RWPE2 (cell line): ENCODE measurements around the gene PCDHB6.
"Not testable (repeated sequence)": the region's sequence is repeated elsewhere in the genome, so short reads cannot be mapped to it uniquely, and the experiment has no call there.

Experiments used
- ATAC-seq: fragments of 200-7000 bp; cut with Tn5 transposase; 3 replicates; pipeline ENCODE4 v1.9.1; 2021; ENCODE audit warnings: low read depth
- DNase-seq: peaks from one replicate; pipeline ENCODE4 v3.0.0-alpha.2; 2020; ENCODE audit warnings: low spot score
- H3K27ac ChIP-seq: fragments of 450-650 bp; 2 replicates; pipeline ENCODE4 v1.5.1; 2017; ENCODE audit warnings: mild to moderate bottlenecking; ENCODE audit not compliant: poor library complexity, severe bottlenecking
- H3K27me3 ChIP-seq: fragments of 250-450 bp; sonication (Bioruptor Pico); 2 replicates; pipeline ENCODE4 v1.5.1; 2021; ENCODE audit warnings: mild to moderate bottlenecking, moderate library complexity; ENCODE audit not compliant: insufficient read depth, poor library complexity, severe bottlenecking
- H3K36me3 ChIP-seq: fragments of 250-450 bp; sonication (Bioruptor Pico); 2 replicates; pipeline ENCODE4 v1.5.1; 2020; ENCODE audit warnings: low read depth, mild to moderate bottlenecking, moderate library complexity
- H3K4me1 ChIP-seq: fragments of 250-450 bp; sonication (Bioruptor Pico); 2 replicates; pipeline ENCODE4 v1.5.1; 2021; ENCODE audit warnings: mild to moderate bottlenecking, moderate library complexity; ENCODE audit not compliant: insufficient read depth, poor library complexity, severe bottlenecking
- H3K4me3 ChIP-seq: fragments of 250-450 bp; sonication (Bioruptor Pico); 2 replicates; pipeline ENCODE4 v1.5.1; 2021; ENCODE audit warnings: mild to moderate bottlenecking, moderate library complexity; ENCODE audit not compliant: severe bottlenecking
- H3K9me3 ChIP-seq: fragments of 250-450 bp; sonication (Bioruptor Pico); 2 replicates; pipeline ENCODE4 v1.5.1; 2021; ENCODE audit warnings: mild to moderate bottlenecking, moderate library complexity; ENCODE audit not compliant: severe bottlenecking
- TF ChIP-seq, protein P1 (sequence below): fragments of 450-650 bp; IDR thresholded peaks from one replicate; pipeline ENCODE4 v1.5.1; 2017; ENCODE audit warnings: mild to moderate bottlenecking, moderate library complexity; ENCODE audit not compliant: poor library complexity, severe bottlenecking

Gene PCDHB6

DNA sequence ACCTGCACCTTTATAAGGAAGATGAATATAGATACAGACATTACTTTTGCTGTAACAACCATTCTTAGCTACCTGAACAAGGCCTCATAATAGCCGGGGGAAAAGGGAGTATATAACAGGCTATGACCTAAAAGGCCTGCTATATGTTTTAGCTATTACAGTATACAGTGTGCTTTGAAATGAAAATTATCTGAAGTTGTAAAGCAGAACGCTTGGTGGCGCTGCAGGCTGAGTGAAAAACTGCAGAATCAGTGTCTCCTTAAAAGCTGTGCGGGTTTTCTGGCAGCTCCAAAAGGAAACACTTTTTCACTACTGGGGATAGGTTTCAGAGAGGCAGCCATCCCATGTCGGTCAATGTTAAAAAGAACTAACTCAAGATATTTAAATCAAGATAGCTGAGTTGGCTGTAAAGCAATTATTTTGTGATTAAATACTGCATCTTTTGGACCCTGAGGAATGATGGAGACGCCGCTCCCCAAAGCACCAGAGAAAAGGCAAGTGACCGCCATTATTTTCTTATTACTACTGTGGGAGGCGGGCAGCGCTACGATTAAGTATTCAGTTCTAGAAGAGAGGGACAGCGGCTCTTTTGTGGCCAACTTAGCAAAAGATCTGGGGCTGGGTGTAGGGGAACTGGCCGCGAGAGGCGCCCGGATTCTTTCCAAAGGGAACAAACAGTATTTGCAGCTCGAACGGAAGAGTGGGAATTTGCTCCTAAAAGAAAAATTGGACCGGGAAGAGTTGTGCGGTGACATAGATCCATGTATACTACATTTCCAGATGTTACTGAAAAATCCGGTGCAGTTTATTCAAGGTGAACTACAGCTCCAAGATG is 5.9 kb downstream of the PCDHB6 start:
- TF ChIP-seq, protein P1, sequence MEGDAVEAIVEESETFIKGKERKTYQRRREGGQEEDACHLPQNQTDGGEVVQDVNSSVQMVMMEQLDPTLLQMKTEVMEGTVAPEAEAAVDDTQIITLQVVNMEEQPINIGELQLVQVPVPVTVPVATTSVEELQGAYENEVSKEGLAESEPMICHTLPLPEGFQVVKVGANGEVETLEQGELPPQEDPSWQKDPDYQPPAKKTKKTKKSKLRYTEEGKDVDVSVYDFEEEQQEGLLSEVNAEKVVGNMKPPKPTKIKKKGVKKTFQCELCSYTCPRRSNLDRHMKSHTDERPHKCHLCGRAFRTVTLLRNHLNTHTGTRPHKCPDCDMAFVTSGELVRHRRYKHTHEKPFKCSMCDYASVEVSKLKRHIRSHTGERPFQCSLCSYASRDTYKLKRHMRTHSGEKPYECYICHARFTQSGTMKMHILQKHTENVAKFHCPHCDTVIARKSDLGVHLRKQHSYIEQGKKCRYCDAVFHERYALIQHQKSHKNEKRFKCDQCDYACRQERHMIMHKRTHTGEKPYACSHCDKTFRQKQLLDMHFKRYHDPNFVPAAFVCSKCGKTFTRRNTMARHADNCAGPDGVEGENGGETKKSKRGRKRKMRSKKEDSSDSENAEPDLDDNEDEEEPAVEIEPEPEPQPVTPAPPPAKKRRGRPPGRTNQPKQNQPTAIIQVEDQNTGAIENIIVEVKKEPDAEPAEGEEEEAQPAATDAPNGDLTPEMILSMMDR, result no peak
- H3K9me3 ChIP-seq, result peaks cover 2% of the 10 kb centered on the region
- H3K27ac ChIP-seq, result no peak overlapping the region
- no peaks in the 10 kb centered on the region for H3K4me1 ChIP-seq
- H3K27me3 ChIP-seq, result peaks cover 60% of the 10 kb centered on the region
- H3K4me3 ChIP-seq, result no peak overlapping the region
- DNase-seq (no peak), ATAC-seq (no peak)
- H3K36me3 ChIP-seq, result no peaks in the 10 kb centered on the region

DNA sequence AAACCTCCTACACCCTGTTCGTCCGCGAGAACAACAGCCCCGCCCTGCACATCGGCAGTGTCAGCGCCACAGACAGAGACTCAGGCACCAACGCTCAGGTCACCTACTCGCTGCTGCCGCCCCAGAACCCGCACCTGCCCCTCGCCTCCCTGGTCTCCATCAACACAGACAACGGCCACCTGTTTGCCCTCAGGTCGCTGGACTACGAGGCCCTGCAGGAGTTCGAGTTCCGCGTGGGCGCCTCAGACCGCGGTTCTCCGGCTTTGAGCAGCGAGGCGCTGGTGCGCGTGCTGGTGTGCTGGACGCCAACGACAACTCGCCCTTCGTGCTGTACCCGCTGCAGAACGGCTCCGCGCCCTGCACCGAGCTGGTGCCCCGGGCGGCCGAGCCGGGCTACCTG is 7.5 kb downstream of the PCDHB6 start:
- not testable (repeated sequence) for H3K36me3 ChIP-seq, H3K9me3 ChIP-seq, H3K4me3 ChIP-seq, DNase-seq, H3K27ac ChIP-seq, ATAC-seq, H3K4me1 ChIP-seq
- peaks cover 56% of the 10 kb centered on the region for H3K27me3 ChIP-seq

DNA sequence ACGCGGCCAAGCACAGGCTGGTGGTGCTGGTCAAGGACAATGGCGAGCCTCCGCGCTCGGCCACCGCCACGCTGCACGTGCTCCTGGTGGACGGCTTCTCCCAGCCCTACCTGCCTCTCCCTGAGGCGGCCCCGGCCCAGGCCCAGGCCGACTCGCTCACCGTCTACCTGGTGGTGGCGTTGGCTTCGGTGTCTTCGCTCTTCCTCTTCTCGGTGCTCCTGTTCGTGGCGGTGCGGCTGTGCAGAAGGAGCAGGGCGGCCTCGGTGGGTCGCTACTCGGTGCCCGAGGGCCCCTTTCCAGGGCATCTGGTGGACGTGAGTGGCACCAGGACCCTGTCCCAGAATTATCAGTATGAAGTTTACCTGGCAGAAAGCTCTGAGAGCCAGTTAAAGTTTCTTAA is 8.0 kb downstream of the PCDHB6 start:
- ATAC-seq, H3K36me3 ChIP-seq, DNase-seq, H3K9me3 ChIP-seq, H3K27ac ChIP-seq, H3K4me1 ChIP-seq, H3K4me3 ChIP-seq: not testable (repeated sequence)
- peaks cover 50% of the 10 kb centered on the region for H3K27me3 ChIP-seq

DNA sequence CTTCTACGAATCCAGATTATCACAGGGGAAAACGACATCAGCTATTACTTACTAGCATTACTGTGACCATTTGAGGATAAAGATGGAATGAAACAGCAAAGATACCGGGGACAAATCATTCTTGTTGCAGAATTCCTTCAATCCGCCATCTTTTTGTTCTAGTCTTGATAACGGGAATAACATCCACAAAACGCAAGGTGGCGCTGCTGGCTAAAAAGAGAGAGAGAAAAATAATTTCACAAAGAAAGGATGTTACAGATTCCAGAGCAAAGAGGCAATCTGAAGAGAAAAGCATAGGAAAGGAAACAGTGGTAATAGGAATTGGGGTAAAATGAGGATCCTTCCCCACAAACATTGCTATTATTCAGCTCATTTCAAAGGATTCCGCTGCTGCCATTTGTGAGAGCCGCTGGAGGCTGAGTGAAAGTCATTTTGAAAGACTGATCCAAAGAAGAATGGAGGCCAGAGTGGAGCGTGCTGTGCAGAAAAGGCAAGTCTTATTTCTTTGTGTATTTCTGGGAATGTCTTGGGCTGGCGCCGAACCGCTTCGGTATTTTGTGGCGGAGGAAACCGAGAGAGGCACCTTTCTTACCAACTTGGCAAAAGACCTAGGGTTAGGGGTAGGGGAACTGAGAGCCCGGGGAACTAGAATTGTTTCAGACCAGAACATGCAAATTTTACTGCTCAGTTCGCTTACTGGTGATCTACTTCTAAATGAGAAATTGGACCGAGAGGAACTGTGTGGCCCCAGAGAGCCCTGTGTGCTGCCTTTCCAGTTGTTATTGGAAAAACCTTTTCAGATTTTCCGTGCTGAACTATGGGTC is 22.7 kb downstream of the PCDHB6 start, which contains the start of gene PCDHB7:
Gene PCDHB7 (plus strand): TSS at position 264 of the 824 bp plus-strand sequence. CDS start 192 bp downstream, at position 456.
- H3K27me3 ChIP-seq, result peaks cover 60% of the 10 kb centered on the region
- H3K9me3 ChIP-seq, result peaks cover 22% of the 10 kb centered on the region
- DNase-seq (no peak), ATAC-seq (no peak)
- no peak within 1 kb of the TSS for H3K4me3 ChIP-seq
- H3K4me1 ChIP-seq, result no peaks in the 10 kb centered on the region
- no peaks in the 10 kb centered on the region for H3K36me3 ChIP-seq
- TF ChIP-seq, protein P1, result peak; percentile 65
- H3K27ac ChIP-seq, result no peak within 1 kb of the TSS

DNA sequence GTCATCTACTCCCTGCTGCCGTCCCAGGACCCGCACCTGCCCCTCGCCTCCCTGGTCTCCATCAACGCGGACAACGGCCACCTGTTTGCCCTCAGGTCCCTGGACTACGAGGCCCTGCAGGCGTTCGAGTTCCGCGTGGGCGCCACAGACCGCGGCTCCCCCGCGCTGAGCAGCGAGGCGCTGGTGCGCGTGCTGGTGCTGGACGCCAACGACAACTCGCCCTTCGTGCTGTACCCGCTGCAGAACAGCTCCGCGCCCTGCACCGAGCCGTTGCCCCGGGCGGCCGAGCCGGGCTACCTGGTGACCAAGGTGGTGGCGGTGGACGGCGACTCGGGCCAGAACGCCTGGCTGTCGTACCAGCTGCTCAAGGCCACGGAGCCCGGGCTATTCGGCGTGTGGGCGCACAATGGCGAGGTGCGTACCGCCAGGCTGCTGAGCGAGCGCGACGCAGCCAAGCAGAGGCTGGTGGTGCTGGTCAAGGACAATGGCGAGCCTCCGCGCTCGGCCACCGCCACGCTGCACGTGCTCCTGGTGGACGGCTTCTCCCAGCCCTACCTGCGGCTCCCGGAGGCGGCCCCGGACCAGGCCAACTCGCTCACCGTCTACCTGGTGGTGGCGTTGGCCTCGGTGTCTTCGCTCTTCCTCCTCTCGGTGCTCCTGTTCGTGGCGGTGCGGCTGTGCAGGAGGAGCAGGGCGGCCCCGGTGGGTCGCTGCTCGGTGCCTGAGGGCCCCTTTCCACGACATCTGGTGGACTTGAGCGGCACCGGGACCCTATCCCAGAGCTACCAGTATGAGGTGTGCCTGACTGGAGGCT is 24.6 kb downstream of the PCDHB6 start:
- H3K4me1 ChIP-seq, ATAC-seq, H3K4me3 ChIP-seq, H3K27ac ChIP-seq, H3K36me3 ChIP-seq, DNase-seq: not testable (repeated sequence)
- Histone ChIP-seq H3K9me3 (peaks cover 22% of the 10 kb centered on the region), H3K27me3 (peaks cover 66% of the 10 kb centered on the region)

DNA sequence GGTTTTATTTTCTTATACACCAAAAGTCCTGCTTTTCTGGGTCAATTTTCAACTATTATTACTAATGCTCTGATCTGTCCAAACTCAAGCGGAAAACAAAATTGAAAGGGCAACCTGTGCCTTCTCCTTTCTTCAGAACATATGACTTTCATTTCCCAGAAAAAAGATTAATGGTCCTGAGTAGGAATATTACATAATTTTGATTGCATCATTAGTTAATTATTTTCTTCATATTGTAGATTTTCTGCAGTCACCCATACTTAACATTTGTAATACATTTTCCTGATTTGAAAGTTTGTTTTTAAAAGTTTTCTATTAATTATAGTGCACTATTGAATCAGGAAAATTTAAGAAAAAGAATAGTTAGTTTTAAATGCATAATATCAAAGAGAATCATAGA is 26.1 kb downstream of the PCDHB6 start:
- Histone ChIP-seq H3K27ac (no peak overlapping the region), H3K4me1 (no peaks in the 10 kb centered on the region), H3K27me3 (peaks cover 70% of the 10 kb centered on the region), H3K4me3 (no peak overlapping the region), H3K9me3 (peaks cover 22% of the 10 kb centered on the region), H3K36me3 (no peaks in the 10 kb centered on the region)
- TF ChIP-seq, protein P1, result no peak
- no peak for DNase-seq
- ATAC-seq, result no peak

DNA sequence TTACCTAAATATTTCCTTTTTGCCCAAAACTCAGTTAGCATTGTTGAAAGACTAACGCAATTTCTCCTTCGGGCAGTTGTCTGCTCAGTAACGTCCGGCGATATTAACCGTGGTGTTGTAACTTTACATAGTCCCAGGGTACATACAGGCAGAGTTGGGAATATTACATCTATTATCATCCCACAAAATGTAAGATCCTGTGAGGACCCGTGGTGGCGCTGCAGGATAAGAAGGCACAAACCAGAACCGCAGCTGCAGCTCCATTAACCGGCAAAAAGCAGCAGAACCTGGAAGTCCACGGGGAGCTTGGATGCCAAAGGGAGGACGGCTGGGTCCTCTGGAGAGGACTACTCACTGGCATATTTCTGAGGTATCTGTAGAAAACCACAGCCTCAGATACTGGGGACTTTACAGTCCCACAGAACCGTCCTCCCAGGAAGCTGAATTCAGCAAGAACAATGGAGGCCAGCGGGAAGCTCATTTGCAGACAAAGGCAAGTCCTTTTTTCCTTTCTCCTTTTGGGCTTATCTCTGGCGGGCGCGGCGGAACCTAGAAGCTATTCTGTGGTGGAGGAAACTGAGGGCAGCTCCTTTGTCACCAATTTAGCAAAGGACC is 27.8 kb downstream of the PCDHB6 start, which contains the start of gene PCDHB8:
Gene PCDHB8 (plus strand): TSS at position 214 of the 615 bp plus-strand sequence. CDS start 245 bp downstream, at position 459.
- DNase-seq, ATAC-seq, H3K4me3 ChIP-seq, H3K27ac ChIP-seq, H3K4me1 ChIP-seq, H3K36me3 ChIP-seq: not testable (repeated sequence)
- Histone ChIP-seq H3K9me3 (peaks cover 24% of the 10 kb centered on the region), H3K27me3 (peaks cover 78% of the 10 kb centered on the region)
